ENCODE measurements around the gene ZC3H12C.

DNA sequence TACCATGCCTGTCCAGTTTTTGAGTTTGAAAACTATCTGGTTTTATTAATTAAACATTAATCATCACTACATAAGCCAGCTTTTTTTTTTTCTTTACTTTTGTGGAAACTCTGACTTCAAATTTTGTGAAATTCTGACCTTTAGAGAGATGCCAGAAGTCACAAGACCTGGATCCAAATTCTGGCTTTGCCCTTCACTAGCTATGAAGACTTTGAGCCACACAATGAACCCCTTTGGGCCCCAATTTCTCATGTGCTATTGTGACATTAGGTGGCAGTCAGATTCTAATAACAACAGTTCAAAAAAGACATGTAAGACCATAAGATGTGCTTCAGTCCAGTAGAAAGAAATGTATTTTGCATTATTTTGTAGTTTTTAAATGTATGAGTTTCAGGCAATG, 60.3 kb downstream of the ZC3H12C start:
- TF ChIP-seq, protein P1, sequence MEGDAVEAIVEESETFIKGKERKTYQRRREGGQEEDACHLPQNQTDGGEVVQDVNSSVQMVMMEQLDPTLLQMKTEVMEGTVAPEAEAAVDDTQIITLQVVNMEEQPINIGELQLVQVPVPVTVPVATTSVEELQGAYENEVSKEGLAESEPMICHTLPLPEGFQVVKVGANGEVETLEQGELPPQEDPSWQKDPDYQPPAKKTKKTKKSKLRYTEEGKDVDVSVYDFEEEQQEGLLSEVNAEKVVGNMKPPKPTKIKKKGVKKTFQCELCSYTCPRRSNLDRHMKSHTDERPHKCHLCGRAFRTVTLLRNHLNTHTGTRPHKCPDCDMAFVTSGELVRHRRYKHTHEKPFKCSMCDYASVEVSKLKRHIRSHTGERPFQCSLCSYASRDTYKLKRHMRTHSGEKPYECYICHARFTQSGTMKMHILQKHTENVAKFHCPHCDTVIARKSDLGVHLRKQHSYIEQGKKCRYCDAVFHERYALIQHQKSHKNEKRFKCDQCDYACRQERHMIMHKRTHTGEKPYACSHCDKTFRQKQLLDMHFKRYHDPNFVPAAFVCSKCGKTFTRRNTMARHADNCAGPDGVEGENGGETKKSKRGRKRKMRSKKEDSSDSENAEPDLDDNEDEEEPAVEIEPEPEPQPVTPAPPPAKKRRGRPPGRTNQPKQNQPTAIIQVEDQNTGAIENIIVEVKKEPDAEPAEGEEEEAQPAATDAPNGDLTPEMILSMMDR (IDR thresholded peaks at IDR 0.05) = no peak
- no peak for TF ChIP-seq POLR2A (IDR thresholded peaks at IDR 0.05)

Data from ovary (tissue), 3 donors.